Thyroid gland (tissue), 4 donors: ENCODE measurements around the gene ZNF423. TPM values are rescaled to one million over a fixed set of nuclear protein-coding genes. Genes with fewer than 3 reads are reported as not detected.

ENCODE experiments used
- DNase-seq, 2 donors: peaks; one replicate each; pipeline ENCODE4 v3.0.0-alpha.2; 2019
- H3K27ac ChIP-seq, 3 donors: fragments of 200-600 bp; sonication (generic); 1 replicate in 2 of 3; 2 replicates in 1 of 3; pipeline ENCODE4 v1.5.1; 2016 to 2019; ENCODE audit warnings: mild to moderate bottlenecking in 1 of 3, moderate library complexity in 1 of 3
- H3K27me3 ChIP-seq: fragments of 200-600 bp; sonication (generic); one replicate; pipeline ENCODE4 v1.5.1; 2019
- H3K36me3 ChIP-seq, 2 donors: fragments of 200-600 bp; sonication (generic); one replicate each; pipeline ENCODE4 v1.5.1; 2016 to 2019
- H3K4me1 ChIP-seq, 2 donors: fragments of 200-600 bp; sonication (generic); one replicate each; pipeline ENCODE4 v1.5.1; 2017 to 2019
- H3K4me3 ChIP-seq, 3 donors: fragments of 200-600 bp; sonication (generic); replicated peaks in 1 of 3; 1 replicate in 2 of 3; 2 replicates in 1 of 3; pipeline ENCODE4 v1.5.1; 2016; ENCODE audit warnings: mild to moderate bottlenecking in 1 of 3
- H3K9me3 ChIP-seq: fragments of 200-600 bp; sonication (generic); one replicate; pipeline ENCODE4 v1.5.1; 2017
- CTCF ChIP-seq, 6 experiments: fragments of 200-600 bp in 3 of 6; fragments of 450-650 bp in 3 of 6; sonication (generic) in 3 of 6; IDR thresholded peaks; one replicate each; pipeline ENCODE4 v1.5.1; 2016 to 2019; ENCODE audit warnings: antibody characterized with exemption in 6 of 6, mild to moderate bottlenecking in 2 of 6, inconsistent platforms in 1 of 6, moderate library complexity in 1 of 6
- POLR2A ChIP-seq, 2 donors: fragments of 450-650 bp; IDR thresholded peaks; one replicate each; pipeline ENCODE4 v1.6.1; 2017; ENCODE audit warnings: antibody characterized with exemption in 2 of 2, mild to moderate bottlenecking in 2 of 2, moderate library complexity in 1 of 2
- WGBS, 2 donors: methylation state at CpG; one replicate each; pipeline ENCODE4 v1.1.5; 2017; 5-methylcytosine and 5-hydroxymethylcytosine counted together
- intact Hi-C: fragments of 100-400 bp; cut with DNase I; formaldehyde crosslinking; loops from one replicate; pipeline ENCODE4 v1.15.1; 2023
- total RNA-seq, 4 donors: library from RNA; depleted of rRNA; stranded (reverse); fragments of >200 nt; gene quantifications; one replicate each; pipeline ENCODE4 v1.2.3, GENCODE V29; 2016

Gene ZNF423
- total RNA-seq, 4 donors from 2014 or later = 7.4 to 10.0 (median 8.5) TPM

- intact Hi-C loops = no loop called here
- no peaks in the 10 kb centered on the region for H3K9me3 ChIP-seq
- no peak overlapping the region for H3K27ac ChIP-seq
- H3K36me3 ChIP-seq = no peaks in the 10 kb centered on the region
- DNase-seq = no peak
- H3K27me3 ChIP-seq = no peaks in the 10 kb centered on the region
- TF ChIP-seq POLR2A (IDR thresholded peaks at IDR 0.05) (no peak), CTCF (IDR thresholded peaks at IDR 0.05) (no peak)
- H3K4me3 ChIP-seq = no peak overlapping the region
- peaks cover 6 to 10% of the 10 kb centered on the region in 2 donors for H3K4me1 ChIP-seq
- WGBS, 2 donors = 91 to 95% methylated on average over 6 to 8 of the region's 8 CpGs
These were observed 240.3 kb downstream of the ZNF423 start for GRCh38 chr16:49615576-49615975.

DNA sequence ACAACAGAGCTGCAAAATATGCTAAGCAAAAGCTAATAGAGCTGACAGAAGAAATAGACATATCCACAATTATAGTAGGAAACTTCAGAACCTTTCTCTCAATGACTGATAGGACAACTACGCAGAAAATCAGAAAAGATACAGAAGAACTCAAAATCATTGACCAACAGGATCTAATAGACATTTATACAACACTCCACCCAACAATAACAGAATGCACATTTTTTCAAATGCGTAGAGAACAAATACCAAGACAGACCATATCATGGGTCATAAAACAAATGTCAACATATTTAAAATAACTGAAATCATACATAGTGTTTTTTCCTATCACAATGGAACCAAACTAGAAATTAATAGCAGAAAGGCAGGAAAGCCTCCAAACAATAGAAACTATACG, 244.9 kb downstream of the ZNF423 start:
- 80 to 93% methylated on average over 3 of the region's 3 CpGs for WGBS, 2 donors
- H3K4me3 ChIP-seq = no peak overlapping the region
- no peaks in the 10 kb centered on the region for H3K9me3 ChIP-seq
- no peaks in the 10 kb centered on the region for H3K4me1 ChIP-seq
- no peaks in the 10 kb centered on the region for H3K27me3 ChIP-seq
- intact Hi-C loops = no loop called here
- no peak overlapping the region for H3K27ac ChIP-seq
- no peaks in the 10 kb centered on the region for H3K36me3 ChIP-seq
- TF ChIP-seq CTCF (IDR thresholded peaks at IDR 0.05) = no peak
- no peak for TF ChIP-seq POLR2A (IDR thresholded peaks at IDR 0.05)
- DNase-seq = no peak

DNA sequence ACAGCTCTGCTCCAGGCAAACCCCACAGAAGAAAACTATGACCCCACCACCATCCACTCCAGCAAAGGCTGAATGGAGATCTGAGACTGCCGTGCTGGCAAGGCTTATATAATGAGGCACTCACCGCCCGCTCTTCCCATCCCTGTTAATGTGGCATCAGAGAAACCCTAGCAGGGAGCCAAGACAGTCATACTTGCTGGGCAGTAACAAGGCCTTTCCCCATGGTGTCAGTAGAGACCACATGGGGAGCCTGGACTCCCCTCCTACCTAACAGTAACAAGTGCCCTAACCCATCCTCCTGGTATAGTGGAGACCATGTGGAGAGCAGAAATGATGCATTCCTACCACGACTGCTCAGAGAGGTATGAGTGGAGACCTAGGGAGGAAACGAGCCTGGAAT, 247.1 kb downstream of the ZNF423 start:
- no peaks in the 10 kb centered on the region for H3K27me3 ChIP-seq
- H3K9me3 ChIP-seq = no peaks in the 10 kb centered on the region
- no peaks in the 10 kb centered on the region for H3K4me1 ChIP-seq
- H3K4me3 ChIP-seq = no peak overlapping the region
- TF ChIP-seq CTCF (IDR thresholded peaks at IDR 0.05) (peak in 2 of 6 experiments; percentile 13 to 38), POLR2A (IDR thresholded peaks at IDR 0.05) (no peak)
- intact Hi-C loops = no loop called here
- H3K36me3 ChIP-seq = no peaks in the 10 kb centered on the region
- DNase-seq = no peak
- WGBS, 2 donors = 37 to 54% methylated on average over 5 of the region's 5 CpGs
- H3K27ac ChIP-seq = no peak overlapping the region

DNA sequence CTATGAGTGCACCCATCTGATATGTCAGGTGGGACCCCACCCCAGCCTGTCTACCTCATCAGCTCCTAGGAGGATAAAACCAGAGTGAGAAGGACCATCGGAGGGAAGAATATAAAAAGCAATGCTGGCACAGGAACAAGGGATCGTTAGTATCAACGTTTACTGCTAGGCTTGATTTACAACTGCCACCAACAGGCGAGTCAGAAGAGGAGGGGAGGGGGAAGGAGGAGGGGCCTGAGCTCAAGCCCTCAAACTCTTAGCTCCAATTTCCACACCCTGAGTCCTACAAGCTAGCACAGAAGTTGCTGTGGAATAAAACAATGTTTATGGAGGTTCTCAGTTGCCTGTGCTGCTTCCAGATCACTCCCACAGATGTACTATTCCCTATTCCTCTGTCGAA, 247.8 kb downstream of the ZNF423 start:
- Histone ChIP-seq H3K4me3 (no peak overlapping the region), H3K36me3 (no peaks in the 10 kb centered on the region), H3K4me1 (no peaks in the 10 kb centered on the region), H3K9me3 (no peaks in the 10 kb centered on the region), H3K27me3 (no peaks in the 10 kb centered on the region), H3K27ac (no peak overlapping the region)
- intact Hi-C loops = no loop called here
- WGBS, 2 donors = 22% methylated on average over 5 of the region's 5 CpGs
- peak in 1 of 2 donors; percentile 20 for DNase-seq
- TF ChIP-seq POLR2A (IDR thresholded peaks at IDR 0.05) (no peak), CTCF (IDR thresholded peaks at IDR 0.05) (no peak)

GRCh38 chr16:49605536-49606254, 250.2 kb downstream of the ZNF423 start:
- 84% methylated on average over 14 of the region's 14 CpGs for whole genome bisulfite sequencing, 2 donors
- no peak for TF ChIP-seq CTCF (IDR thresholded peaks at IDR 0.05)
- no peak for TF ChIP-seq POLR2A (IDR thresholded peaks at IDR 0.05)
- H3K27me3 ChIP-seq = no peaks in the 10 kb centered on the region
- no peaks in the 10 kb centered on the region for H3K36me3 ChIP-seq
- intact Hi-C loops = no loop called here
- no peak overlapping the region for H3K27ac ChIP-seq
- no peak for DNase-seq
- peaks cover 7 to 9% of the 10 kb centered on the region in 2 donors for H3K4me1 ChIP-seq
- H3K9me3 ChIP-seq = no peaks in the 10 kb centered on the region
- no peak overlapping the region for H3K4me3 ChIP-seq
